ENCODE data around the gene LKAAEAR1. TPM values are rescaled to one million over a fixed set of nuclear protein-coding genes. Genes with fewer than 3 reads are reported as not detected.
A peak's percentile ranks its signal among the peaks of the same experiment; 100 is the strongest.

LKAAEAR1 gene
- total and polyA plus RNA-seq, 9 of the 15 experiments (the other 6 are each of a cell fraction or from before 2014, with no cell fraction given) = not detected

- Histone ChIP-seq H3K9me1 (ENCODE audit: control insufficient read depth, insufficient read depth, low read length) (peaks cover 3% of the 10 kb centered on the region), H2AFZ (ENCODE audit: low read depth, low read length) (peak overlapping the region; percentile 96), H3K9ac (ENCODE audit: insufficient read depth in 1 of 2, low read depth in 2 of 2, low read length in 2 of 2) (peak overlapping the region; percentile 69 to 92; a peak in 3 of 4 replicates), H4K20me1 (replicated peaks; ENCODE audit: control insufficient read depth, insufficient read depth, low read length) (no peaks in the 10 kb centered on the region), H3K36me3 (ENCODE audit: control insufficient read depth, insufficient read depth, low read length) (peaks cover 20% of the 10 kb centered on the region; the same call in 2 of the 3 replicates), H3K9me3 (replicated peaks; ENCODE audit: control insufficient read depth, insufficient read depth, low read depth, low read length) (no peaks in the 10 kb centered on the region), H3K4me1 (replicated peaks in 1 of 2; ENCODE audit: control insufficient read depth in 2 of 2, insufficient read depth in 2 of 2, low read length in 2 of 2) (peaks cover 33 to 85% of the 10 kb centered on the region in 2 experiments), H3K27ac (ENCODE audit: extremely low read depth, low read depth, low read length) (no peak overlapping the region), H3K79me2 (ENCODE audit: control insufficient read depth, insufficient read depth, low read length) (no peaks in the 10 kb centered on the region; the same call in 2 of the 3 replicates), H3K4me3 (peak overlapping the region; percentile 51), H3K27me3 (ENCODE audit: control insufficient read depth in 2 of 2, insufficient read depth in 2 of 2, low read length in 2 of 2) (no peaks in the 10 kb centered on the region), H3K4me2 (ENCODE audit: insufficient read depth, low read length) (peak overlapping the region; percentile 74)
- peak; percentile 52 for ATAC-seq
- no peak for FAIRE-seq
- ChIA-PET POLR2A (interaction anchor here (0.7 to 2.0 kb wide), 6 partner anchors 8 to 157 kb away, joined by 3 to 14 read pairs (median 4); partner anchors contain the start of gene TCEA2), CTCF (ENCODE audit: low intra/inter-chr PET ratio) (interaction anchor here (1.3 to 2.1 kb wide), 3 partner anchors 19 to 82 kb away, joined by 3 to 16 read pairs (median 9); partner anchors contain the start of gene PRPF6)
- DNase-seq (ENCODE audit: extremely low read depth in 1 of 4, low spot score in 3 of 4) = peak in 1 of 4 experiments; percentile 44
- WGBS (ENCODE audit: insufficient coverage, low coverage, missing lambda C conversion rate) = 7% methylated on average over 14 of the region's 30 CpGs
- intact Hi-C loops (cut with micrococcal nuclease) = loop anchor here (2.0 to 5.0 kb wide), 3 partner anchors 17 to 501 kb away; partner anchors contain the start of gene PTK6
- in situ Hi-C loops (cut with MboI) = no loop called here
- BruUV-seq (replicated peaks) = no TSS peak
- TF ChIP-seq CXXC5 (CRISPR knock-in tag; IDR thresholded peaks at IDR 0.05) (no peak), CHD7 (IDR thresholded peaks at IDR 0.05; ENCODE audit: low read depth, low read length) (no peak), RFX5 (IDR thresholded peaks at IDR 0.05; ENCODE audit: low read depth, low read length) (no peak)
- TF ChIP-seq, protein P1, sequence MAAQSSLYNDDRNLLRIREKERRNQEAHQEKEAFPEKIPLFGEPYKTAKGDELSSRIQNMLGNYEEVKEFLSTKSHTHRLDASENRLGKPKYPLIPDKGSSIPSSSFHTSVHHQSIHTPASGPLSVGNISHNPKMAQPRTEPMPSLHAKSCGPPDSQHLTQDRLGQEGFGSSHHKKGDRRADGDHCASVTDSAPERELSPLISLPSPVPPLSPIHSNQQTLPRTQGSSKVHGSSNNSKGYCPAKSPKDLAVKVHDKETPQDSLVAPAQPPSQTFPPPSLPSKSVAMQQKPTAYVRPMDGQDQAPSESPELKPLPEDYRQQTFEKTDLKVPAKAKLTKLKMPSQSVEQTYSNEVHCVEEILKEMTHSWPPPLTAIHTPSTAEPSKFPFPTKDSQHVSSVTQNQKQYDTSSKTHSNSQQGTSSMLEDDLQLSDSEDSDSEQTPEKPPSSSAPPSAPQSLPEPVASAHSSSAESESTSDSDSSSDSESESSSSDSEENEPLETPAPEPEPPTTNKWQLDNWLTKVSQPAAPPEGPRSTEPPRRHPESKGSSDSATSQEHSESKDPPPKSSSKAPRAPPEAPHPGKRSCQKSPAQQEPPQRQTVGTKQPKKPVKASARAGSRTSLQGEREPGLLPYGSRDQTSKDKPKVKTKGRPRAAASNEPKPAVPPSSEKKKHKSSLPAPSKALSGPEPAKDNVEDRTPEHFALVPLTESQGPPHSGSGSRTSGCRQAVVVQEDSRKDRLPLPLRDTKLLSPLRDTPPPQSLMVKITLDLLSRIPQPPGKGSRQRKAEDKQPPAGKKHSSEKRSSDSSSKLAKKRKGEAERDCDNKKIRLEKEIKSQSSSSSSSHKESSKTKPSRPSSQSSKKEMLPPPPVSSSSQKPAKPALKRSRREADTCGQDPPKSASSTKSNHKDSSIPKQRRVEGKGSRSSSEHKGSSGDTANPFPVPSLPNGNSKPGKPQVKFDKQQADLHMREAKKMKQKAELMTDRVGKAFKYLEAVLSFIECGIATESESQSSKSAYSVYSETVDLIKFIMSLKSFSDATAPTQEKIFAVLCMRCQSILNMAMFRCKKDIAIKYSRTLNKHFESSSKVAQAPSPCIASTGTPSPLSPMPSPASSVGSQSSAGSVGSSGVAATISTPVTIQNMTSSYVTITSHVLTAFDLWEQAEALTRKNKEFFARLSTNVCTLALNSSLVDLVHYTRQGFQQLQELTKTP (IDR thresholded peaks at IDR 0.05; ENCODE audit: low read depth in 1 of 2, partially characterized antibody in 2 of 2) = no peak
These were observed 46.0 kb downstream of the LKAAEAR1 start for GRCh38 chr20:64038224-64038564.

Measured in K562 (cell line).